CD4-positive, alpha-beta T cell treated with Interleukin-17A for 4 hours (primary cell): ENCODE data around the gene ZER1.
"Not testable (repeated sequence)": the region's sequence is repeated elsewhere in the genome, so short reads cannot be mapped to it uniquely, and the experiment has no call there.

ENCODE experiments used
- DNase-seq: peaks from one replicate; pipeline ENCODE4 v3.0.0-alpha.2; 2020; ENCODE audit warnings: mixed read lengths

The ZER1 gene

GRCh38 chr9:128713941-128714573 is 57.7 kb downstream of the ZER1 start:
- no peak for DNase-seq

DNA sequence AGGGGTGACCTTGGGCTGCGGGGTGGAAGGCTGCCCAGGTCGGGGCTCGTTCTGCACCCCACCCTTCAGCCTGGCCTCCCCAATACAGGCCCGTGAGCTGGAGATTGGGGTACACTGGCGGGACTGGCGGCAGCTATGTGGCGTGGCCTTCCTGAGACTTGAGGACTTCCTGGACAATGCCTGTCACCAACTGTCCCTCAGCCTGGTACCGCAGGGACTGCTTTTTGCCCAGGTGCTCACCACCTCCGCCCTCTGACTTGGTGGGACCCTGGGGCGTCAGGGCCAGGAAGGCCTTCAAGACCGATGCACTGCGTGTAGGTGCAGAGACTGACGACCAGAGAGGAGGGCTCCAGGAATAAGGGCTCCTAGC is 58.3 kb downstream of the ZER1 start:
- no peak for DNase-seq

DNA sequence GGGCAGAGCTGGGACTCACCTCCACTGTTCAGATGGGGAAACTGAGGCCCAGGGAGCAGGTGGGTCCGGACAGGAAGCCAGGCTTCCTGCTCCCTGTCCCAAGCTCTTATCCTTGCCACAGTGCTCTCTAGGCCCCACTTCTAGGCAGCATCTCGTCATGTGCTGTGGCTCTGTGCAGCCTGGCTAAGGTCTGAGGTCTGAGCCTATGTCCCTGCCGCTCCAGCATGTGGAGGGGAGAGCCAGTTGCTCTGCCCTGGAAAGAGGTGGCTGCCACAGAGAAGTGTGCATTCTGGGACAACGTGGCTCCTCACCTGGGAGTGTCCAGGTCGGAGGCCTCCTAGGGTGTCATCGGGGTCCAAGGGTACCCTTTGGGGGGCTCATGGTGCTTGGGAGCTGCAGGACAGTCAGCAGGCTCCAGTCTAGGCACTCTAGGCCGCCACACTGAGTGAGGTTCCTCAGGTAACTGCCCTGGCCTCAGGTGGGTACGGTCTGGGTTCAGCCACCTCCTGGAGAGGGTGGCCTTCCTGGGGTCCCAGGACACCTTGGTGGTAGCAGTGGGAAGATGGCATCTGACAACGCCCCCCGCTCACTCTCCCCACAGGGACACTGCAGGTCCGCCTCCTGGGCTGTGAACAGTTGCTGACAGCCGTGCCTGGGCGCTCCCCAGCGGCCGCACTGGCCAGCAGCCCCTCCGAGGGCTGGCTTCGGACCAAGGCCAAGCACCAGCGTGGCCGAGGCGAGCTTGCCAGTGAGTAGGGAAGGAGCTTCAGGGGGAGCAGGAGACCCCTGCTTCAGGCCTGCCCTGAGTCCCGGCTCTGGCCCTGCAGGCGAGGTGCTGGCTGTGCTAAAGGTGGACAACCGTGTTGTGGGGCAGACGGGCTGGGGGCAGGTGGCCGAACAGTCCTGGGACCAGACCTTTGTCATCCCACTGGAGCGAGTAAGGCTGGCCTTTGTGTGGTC is 59.0 kb downstream of the ZER1 start:
- DNase-seq = no peak

GRCh38 chr9:128707446-128707845 is 64.3 kb downstream of the ZER1 start:
- no peak for DNase-seq

- DNase-seq = no peak
These were observed 64.9 kb downstream of the ZER1 start for GRCh38 chr9:128706671-128707381.

GRCh38 chr9:128706045-128706444 is 65.7 kb downstream of the ZER1 start:
- DNase-seq = no peak

DNA sequence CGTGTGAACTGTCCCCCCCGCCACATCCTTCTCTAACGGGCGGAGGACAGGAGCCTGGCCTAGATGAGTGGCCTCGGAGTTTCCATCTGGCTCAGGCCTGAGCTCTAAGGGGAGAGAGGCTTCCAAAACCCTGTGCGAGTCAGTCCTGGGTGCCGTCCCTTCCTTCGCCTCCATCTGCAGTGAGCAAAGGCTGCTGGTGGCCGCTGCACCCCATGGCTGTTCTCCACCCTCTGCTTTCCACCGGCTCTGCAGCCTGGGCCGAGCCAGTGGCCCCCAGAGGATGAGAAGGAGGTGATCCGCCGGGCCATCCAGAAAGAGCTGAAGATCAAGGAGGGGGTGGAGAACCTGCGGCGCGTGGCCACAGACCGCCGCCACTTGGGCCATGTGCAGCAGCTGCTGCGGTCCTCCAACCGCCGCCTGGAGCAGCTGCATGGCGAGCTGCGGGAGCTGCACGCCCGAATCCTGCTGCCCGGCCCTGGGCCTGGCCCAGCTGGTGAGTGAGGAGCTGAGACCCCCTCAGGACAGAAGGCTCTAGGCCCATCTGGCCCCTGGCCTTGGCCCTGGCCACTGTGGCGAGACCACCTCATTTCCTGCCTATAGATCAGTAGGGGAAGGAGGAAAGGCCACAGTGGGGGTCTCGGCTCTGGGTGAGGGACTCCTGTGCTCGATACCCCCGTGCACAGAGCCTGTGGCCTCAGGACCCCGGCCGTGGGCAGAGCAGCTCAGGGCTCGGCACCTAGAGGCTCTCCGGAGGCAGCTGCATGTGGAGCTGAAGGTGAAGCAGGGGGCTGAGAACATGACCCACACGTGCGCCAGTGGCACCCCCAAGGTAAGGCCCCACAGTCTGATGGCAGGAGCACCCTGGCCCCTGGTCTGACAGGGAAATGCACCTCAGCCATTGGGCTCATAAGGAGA is 66.4 kb downstream of the ZER1 start:
- no peak for DNase-seq

- DNase-seq = no peak
These were observed 67.4 kb downstream of the ZER1 start for GRCh38 chr9:128704356-128704670.

- no peak for DNase-seq
These were observed 67.9 kb downstream of the ZER1 start for GRCh38 chr9:128703616-128704355.

DNA sequence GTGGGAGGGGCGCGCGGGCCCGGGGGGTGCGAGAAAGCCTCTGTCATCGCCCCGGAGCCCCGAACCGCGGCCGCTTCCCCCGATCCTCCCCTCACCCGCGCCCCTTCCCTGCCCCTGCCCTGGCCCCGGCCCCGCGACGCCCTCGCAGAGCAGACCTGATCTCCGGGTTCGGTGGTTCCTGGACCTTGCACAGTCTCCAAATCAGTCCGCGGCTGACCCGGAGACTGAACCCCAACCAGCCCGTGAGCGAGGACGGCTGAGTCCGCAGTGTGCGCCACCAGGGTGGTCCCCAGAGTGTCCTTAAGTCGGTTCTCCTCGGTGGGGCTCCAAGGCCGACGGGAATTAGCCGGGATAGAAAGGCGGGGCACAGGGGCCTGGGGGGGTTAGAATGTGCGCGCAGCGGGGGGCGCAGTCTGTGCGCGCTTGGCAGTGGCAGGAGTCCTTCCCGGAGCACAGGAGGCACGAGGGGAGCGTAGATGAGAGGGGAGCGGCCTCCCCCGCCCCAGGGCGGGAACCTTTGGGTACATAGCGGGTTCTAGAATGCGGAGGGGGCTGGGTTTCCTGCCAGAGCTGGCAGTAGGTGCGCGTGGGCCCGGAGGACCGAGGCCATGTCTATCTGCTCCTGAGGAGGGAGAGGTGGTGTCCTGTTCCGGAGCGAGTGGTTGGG is 68.6 kb downstream of the ZER1 start:
- DNase-seq = peak; percentile 57

DNA sequence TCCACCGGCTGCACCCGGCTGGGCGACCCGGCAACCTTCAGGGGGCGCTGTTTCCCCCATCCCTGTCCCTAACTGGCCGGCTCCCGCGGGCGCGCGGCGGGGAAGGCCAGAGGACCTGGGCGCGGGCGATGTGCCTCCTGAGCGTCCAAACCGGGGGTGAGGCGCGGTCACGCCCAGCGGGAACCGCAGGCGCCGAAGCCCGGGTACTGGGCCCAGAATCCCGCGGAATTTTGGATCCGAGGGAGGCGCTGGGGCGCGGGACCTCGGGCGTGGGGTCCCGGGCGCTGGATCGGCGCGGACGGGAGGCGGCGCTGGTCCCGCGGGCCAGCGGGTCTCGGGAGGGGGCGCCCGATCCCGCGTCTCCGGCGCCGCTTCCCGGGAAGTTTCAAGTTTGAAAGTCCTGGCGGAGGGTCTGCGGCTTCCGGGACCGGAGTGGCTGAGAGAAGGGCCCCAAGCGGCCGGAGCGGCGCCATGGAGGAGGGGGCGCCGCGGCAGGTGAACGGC is 69.2 kb downstream of the ZER1 start, which contains the start of gene PKN3:
PKN3 (plus strand) TSS at position 59 of the 504 bp plus-strand sequence; CDS start at position 472, 413 bp downstream.
- DNase-seq = peak; percentile 91

DNA sequence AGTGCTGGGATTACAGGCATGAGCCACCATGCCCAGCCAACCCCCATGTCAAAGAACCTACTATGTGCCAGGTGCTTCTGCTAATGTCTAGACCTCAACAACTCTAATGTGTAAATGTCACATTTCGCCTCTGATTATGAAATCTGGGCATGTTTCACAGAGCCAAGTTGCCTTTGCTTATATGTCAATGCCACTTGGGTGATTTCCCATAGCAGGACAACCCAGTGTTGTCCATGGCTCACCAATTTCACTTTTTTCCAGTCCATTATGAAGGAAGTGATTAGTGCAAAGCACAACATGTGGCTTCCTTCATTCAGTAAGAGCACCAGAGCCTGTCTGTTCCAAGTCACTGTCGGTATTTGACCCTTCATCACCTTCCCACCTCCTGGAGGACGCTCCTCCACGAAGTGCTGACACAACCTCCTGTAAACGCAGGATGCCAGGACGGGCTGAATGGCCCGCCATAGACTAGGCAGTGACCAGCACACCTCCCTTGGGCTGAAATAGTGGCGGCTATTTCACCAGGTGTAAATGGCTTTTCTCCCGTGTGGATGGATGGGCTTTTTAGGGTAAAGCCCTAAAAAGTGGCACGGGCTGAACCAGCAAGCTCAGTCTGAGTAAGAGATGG is 70.4 kb downstream of the ZER1 start:
- no peak for DNase-seq

DNA sequence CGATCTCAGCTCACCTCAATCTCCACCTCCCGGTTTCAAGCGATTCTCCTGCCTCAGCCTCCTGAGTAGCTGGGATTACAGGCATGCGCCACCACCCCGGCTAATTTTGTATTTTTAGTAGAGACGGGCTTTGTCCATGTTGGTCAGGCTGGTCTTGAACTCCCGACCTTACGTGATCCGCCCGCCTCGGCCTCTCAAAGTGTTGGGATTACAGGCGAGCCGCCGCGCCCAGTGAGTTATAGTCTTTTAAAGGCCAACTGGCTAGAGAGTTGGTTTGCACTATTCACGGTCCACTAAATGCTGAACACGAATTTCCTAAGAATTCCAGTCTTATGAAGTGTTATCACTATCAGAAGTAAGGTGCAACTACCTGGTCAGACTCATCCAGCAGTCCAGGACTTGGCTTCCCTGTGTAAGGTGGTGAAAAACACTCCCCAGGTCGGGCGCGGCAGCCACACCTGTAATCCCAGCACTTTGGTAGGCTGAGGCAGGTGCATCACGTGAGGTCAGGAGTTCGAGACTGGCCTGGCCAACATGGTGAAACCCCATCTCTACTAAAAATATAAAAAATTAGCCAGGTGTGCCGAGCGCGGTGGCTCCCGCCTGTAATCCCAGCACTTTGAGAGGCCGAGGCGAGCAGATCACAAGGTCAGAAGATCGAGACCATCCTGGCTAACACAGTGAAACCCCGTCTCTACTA is 72.5 kb downstream of the ZER1 start:
- DNase-seq = not testable (repeated sequence)

DNA sequence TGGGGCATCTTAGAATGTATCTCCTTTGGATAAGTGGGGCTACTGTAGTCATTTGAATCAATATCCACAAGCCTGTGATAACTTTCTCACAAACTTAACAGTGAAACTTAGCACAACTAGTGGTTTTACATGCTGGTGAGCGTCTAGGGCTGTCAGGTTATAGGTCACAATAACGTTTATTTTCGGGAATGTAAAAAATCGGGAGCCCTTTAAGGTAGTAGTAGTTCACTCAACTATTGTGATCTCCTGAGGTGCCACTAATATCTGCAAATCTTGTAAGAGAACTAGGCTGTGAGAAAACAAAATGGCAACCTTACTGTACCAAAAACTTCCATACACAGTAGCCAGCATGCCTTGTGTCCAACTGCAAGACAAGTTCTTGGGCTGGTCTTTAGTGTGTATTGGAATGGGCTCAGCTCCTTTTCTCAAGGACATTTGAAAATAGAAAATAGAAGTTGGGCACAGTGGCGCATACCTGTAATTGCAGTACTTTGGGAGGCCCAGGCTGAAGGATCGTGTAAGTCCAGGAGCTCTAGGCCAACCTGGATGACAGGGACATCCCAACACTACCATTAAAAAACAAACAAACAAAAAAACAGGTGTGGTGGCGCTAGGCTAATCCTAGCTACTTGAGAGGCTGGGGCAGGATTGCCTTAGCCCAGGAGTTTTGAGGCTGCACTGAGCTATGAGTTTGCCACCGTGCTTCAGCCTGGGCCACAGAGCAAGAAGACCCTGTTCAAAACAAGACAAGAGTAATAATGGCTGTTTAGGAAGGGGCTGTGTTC is 74.6 kb downstream of the ZER1 start:
- DNase-seq = no peak

DNA sequence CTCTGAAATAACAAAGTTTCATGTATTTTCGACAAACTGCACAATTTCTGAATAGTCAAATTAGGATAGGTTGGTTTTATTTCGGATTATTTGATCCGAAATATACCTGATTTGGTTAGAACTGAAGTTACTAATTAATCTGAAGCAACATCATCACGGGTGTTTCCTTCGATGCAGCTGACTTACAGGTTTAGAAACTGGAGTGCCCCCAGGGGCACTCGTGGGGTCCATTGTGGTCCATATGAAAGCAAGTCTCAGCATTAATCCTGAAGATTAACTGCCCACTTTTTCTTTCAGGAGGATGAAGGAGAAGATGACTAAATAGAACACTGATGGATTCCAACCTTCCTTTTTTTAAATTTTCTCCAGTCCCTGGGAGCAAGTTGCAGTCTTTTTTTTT is 77.4 kb downstream of the ZER1 start:
- no peak for DNase-seq

GRCh38 chr9:128693738-128694137 is 78.0 kb downstream of the ZER1 start:
- DNase-seq = not testable (repeated sequence)

GRCh38 chr9:128690684-128691034 is 81.1 kb downstream of the ZER1 start:
- no peak for DNase-seq

DNA sequence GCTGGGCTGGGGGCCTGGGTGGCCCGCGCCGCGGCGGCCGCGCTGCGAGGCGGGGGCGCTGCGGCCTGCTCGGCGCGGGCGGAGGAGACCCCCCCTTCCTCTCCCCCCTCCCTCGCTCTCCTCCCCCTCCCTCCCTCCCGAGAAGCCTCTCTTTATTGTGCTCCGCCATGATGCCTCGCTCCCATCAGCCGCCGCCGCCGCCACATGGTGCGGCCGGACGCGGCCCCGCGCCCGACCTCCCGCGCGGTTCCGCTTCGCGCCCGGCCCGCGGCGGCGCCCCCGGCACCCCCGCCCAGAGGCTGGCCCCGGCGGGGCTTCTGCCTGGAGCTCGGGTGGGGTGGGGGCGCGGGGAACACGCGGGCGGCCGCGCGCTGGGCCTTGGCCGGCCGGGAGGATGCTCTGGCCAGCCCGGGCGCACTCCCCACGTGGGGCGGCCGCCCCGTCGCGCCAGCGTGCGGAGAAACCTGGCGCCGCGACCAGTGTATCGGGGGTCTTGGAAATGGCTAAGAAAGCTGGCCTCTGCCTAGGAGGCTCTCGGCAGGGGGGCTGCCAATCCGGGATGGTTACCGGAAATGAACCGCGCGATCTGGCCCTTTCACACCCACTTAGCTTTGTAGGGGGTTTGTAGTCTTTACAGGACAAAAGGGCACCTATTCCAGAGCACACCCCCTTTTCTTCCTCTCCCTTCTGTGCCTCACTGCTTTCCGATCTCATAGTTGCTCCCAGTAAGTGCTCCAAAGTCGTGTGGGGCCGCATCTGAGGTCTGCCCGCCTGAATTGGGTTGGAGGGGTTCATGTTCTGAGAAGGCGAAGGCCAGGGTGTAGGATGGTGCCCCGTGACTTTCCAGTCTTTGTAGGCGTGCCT is 81.7 kb downstream of the ZER1 start:
- peak; percentile 75 for DNase-seq
